Erythroblast (primary cell): ENCODE results near the gene TMIE.

Source experiments
- GATA1 ChIP-seq: IDR thresholded peaks from 2 replicates; pipeline ENCODE4 v1.6.1; 2011; ENCODE audit warnings: low read depth, mild to moderate bottlenecking, control low read depth, low read length, moderate library complexity
- POLR2A ChIP-seq: IDR thresholded peaks from 2 replicates; pipeline ENCODE4 v1.6.1; 2011; ENCODE audit warnings: mild to moderate bottlenecking, low read length

DNA sequence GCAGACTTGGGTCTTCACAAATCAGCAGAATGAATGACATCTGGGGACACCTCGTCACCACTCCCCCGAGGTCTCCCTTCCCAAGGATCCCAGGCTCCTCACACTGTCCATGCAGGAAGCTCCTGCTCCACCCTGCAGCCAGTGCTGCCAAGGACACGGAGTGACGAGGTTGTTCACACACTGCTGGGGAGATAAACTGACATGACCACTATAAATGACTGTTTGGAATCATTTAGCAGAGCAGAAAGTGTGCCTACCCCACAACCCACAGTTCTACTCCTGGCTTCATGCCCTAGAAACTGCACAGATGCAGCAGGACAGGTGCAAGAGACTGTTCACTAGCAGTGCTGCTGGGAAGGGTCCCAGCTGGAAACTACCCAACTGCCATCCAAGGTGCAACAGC lies 36.1 kb downstream of the TMIE start:
- TF ChIP-seq POLR2A: no peak
- TF ChIP-seq GATA1: no peak
